Cardiac muscle cell (in vitro differentiated cells and primary cell): ENCODE measurements around the gene SLC16A8. TPM values are rescaled to one million over a fixed set of nuclear protein-coding genes. Genes with fewer than 3 reads are reported as not detected.

Source experiments
- DNase-seq, 2 donors: peaks; one replicate each; pipeline versions ENCODE4 v3.0.0 to v3.0.0-alpha.2; 2010 to 2017; ENCODE audit warnings: low read depth in 1 of 2, low spot score in 1 of 2
- H3K27ac ChIP-seq: fragments of 200-600 bp; sonication (generic); 2 replicates; pipeline ENCODE4 v1.5.1; 2016
- H3K27me3 ChIP-seq: fragments of 200-600 bp; sonication (generic); 2 replicates; pipeline ENCODE4 v1.6.0; 2016; ENCODE audit warnings: control low read depth
- H3K36me3 ChIP-seq: fragments of 200-600 bp; sonication (generic); 2 replicates; pipeline ENCODE4 v1.5.1; 2016; ENCODE audit warnings: control low read depth
- H3K4me1 ChIP-seq: fragments of 200-600 bp; sonication (generic); 2 replicates; pipeline ENCODE4 v1.8.1; 2017; ENCODE audit warnings: low read depth, mild to moderate bottlenecking, mixed run types
- H3K4me3 ChIP-seq: fragments of 200-600 bp; sonication (generic); 2 replicates; pipeline ENCODE4 v1.5.1; 2016; ENCODE audit warnings: mild to moderate bottlenecking
- H3K9me3 ChIP-seq: fragments of 200-600 bp; sonication (generic); 2 replicates; pipeline ENCODE4 v1.5.1; 2017; ENCODE audit warnings: low read depth, mild to moderate bottlenecking, control low read depth
- polyA plus RNA-seq: library from polyadenylated mRNA; unstranded; fragments of >200 nt; fragmentation: Nextera tagmentation; extraction: Ambion mirVana; gene quantifications from 2 replicates; pipeline ENCODE4 v1.2.1, GENCODE V29; 2016
- total RNA-seq: library from RNA; depleted of rRNA; stranded (reverse); fragments of >200 nt; gene quantifications from 2 replicates; pipeline ENCODE4 v1.2.3, GENCODE V29; 2016
- TF ChIP-seq, protein P1 (sequence below): IDR thresholded peaks from 2 replicates; pipeline ENCODE4 v1.5.1; 2012; ENCODE audit warnings: low read depth, mild to moderate bottlenecking, low read length

Gene SLC16A8
- total and polyA plus RNA-seq, 2 experiments from 2014 or later, result 0.60 to 1.7 TPM

DNA sequence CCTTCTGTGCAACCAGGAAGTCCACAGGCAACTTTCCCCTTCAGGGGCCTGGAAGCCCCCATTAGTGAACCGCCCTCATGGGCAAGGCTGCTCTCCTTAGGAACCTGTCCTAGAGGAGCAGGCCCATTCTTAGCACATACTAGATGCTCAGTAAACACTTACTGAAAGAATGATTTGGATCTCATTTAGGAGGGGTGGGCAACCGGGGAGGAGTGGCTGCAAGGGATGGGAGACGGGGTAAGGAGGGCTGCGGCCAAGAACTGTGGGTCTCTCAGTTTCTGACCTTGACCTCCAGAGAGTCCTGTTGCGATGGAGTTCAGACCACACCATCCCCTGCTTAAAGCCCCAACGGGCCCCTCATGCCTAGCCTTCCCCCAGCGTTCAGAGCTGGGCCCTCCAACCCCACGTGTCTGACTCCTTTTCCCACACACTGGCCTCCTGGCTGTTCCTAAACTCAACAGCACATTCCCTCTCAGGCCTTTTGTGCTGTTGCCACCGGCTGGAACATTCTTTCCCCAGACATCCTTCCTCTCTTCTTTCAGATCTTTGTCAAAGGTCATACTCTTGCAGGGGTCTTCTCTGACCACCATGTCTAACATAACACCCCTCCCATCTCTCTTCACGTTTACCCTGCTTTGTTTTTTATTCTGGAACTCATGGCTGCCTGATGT lies 47.5 kb downstream of the SLC16A8 start:
- TF ChIP-seq, protein P1, sequence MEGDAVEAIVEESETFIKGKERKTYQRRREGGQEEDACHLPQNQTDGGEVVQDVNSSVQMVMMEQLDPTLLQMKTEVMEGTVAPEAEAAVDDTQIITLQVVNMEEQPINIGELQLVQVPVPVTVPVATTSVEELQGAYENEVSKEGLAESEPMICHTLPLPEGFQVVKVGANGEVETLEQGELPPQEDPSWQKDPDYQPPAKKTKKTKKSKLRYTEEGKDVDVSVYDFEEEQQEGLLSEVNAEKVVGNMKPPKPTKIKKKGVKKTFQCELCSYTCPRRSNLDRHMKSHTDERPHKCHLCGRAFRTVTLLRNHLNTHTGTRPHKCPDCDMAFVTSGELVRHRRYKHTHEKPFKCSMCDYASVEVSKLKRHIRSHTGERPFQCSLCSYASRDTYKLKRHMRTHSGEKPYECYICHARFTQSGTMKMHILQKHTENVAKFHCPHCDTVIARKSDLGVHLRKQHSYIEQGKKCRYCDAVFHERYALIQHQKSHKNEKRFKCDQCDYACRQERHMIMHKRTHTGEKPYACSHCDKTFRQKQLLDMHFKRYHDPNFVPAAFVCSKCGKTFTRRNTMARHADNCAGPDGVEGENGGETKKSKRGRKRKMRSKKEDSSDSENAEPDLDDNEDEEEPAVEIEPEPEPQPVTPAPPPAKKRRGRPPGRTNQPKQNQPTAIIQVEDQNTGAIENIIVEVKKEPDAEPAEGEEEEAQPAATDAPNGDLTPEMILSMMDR, result no peak
- Histone ChIP-seq H3K27ac (no peak overlapping the region), H3K4me3 (no peak overlapping the region)

DNA sequence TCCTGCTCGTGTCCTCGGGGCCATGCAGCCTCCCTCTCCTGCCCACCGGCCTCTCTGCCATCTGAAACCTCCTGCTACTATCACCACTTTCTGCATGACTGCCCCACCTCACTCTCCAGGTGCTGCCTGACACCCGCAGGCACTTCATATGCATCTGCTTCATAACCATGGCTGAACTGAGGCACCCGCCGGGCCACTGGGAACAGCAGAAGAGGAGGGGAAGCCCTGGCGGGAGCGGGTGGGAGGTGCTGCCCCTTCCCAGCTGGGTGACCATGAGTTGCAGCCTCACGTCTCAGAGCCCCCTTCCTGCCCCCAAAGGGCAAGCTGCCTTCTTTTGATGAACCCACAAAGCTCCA lies 48.5 kb downstream of the SLC16A8 start:
- H3K27ac ChIP-seq, result no peak overlapping the region
- H3K9me3 ChIP-seq, result no peaks in the 10 kb centered on the region
- H3K27me3 ChIP-seq, result no peaks in the 10 kb centered on the region
- no peak overlapping the region for H3K4me3 ChIP-seq
- TF ChIP-seq, protein P1, result no peak
- DNase-seq, result no peak
- H3K4me1 ChIP-seq, result peaks cover 13% of the 10 kb centered on the region
- H3K36me3 ChIP-seq, result no peaks in the 10 kb centered on the region

More for the DNA sequence above, 47.5 kb downstream of the SLC16A8 start:
- DNase-seq, result no peak
- no peaks in the 10 kb centered on the region for H3K27me3 ChIP-seq
- no peaks in the 10 kb centered on the region for H3K9me3 ChIP-seq
- H3K36me3 ChIP-seq, result no peaks in the 10 kb centered on the region
- H3K4me1 ChIP-seq, result peaks cover 4% of the 10 kb centered on the region

DNA sequence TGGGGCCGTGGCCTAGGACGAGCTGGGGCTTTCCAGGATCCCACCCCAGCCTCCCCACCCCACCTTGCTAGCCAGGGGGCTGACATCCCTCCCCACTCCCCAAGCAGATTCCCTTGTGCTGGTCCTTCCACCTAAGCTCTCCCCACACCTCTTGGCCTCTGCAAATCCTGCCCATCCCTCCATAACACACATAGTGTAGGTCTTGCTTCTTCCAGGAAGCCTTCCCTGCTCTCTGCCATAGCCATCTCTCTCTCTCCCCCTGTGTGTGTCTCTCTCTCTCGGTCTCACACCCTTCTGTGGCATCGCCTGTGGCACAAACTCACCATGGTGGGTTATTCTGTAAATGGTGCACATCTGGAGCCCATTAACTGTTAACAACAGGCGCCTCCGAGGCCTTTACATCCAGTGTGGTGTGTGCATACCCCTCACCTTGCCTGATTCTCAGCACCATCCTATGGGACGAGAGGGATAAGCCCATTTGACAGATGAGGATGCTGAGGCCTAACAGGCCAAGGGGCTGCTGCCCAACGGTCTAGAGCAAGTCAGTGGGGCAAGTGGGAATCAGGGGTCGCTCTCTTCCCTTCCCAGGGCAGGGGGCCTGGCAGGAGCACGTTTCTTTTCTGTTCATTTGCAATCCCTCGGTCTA lies 49.0 kb downstream of the SLC16A8 start:
- Histone ChIP-seq H3K4me1 (peaks cover 18% of the 10 kb centered on the region), H3K9me3 (no peaks in the 10 kb centered on the region), H3K36me3 (no peaks in the 10 kb centered on the region), H3K27ac (no peak overlapping the region), H3K27me3 (no peaks in the 10 kb centered on the region), H3K4me3 (no peak overlapping the region)
- TF ChIP-seq, protein P1, result no peak
- no peak for DNase-seq

DNA sequence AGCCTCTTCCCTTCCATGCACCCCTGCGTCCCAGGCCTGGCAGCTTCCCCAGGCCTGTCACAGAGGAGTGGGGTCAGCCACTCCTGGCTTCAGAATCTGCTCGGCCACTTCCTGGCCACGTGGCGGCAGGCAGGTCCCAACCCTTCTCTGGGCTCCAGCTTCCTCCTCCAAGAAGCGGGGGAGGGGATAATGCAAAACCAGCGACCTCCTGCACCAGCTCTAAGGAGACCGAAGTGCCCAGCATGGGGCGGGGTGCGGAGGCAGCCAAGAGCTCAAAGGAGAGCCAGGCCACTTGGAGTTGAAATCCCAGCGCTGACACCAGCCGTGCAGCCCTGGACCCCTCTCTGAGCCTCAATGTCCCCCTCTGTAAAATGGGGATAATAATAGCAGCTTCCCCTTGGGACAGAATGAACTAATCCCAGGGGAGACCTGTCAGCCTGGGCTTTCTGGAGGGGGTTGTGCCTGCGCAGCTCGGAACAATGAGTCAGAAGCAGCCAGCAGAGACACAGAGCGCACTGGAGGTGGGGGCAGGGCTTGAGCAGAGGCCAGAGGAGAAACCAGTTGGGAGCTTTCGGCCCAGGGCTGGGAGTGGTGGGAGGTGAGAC lies 49.6 kb downstream of the SLC16A8 start:
- Histone ChIP-seq H3K27me3 (no peaks in the 10 kb centered on the region), H3K36me3 (no peaks in the 10 kb centered on the region), H3K9me3 (no peaks in the 10 kb centered on the region), H3K4me1 (peaks cover 19% of the 10 kb centered on the region), H3K27ac (no peak overlapping the region), H3K4me3 (no peak overlapping the region)
- peak; percentile 43 to 95 for DNase-seq
- TF ChIP-seq, protein P1, result no peak

DNA sequence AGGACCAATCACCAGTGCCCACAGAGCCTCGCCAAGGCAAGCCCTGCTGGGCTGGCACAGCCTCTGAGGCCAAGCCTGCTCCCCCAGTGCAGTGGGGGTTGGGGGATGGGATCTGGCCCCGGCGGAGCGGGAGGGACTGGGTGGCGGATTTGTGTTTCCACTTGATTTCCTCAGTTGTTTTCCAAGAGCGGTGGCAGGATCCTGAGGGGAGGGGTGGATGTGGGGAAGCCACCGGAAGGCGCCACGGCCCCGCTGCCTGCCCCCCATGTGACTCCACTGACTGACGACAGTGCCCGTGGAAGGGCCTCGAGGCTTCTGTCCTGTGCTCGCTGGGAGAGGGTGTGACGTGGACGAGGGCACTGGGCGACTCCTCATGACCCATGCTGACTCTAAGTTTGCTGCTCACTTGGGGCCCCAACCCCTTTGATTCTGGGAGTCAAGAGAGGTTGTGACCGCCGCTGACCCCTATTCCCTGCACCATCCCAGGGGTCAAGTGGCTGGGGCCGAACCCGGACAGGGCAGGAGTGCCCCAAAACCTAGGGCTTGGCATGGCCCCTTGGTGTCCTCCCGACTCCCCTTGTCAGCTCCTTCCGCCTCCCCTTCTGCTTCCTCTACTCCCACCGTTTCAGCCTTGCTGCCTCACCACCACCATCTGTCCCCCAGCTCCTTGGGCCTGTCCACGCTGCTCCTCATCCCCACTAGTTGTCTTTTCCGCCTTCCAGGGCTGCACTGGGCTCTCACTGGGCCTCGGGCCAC lies 50.3 kb downstream of the SLC16A8 start:
- no peaks in the 10 kb centered on the region for H3K36me3 ChIP-seq
- no peaks in the 10 kb centered on the region for H3K27me3 ChIP-seq
- no peak for DNase-seq
- no peak overlapping the region for H3K4me3 ChIP-seq
- no peak overlapping the region for H3K27ac ChIP-seq
- TF ChIP-seq, protein P1, result no peak
- H3K9me3 ChIP-seq, result no peaks in the 10 kb centered on the region
- H3K4me1 ChIP-seq, result peaks cover 19% of the 10 kb centered on the region
